GM23248 (cell line): ENCODE data around the gene ACE.

Source experiments
- EZH2 ChIP-seq: fragments of 200-600 bp; sonication (generic); IDR thresholded peaks from 2 replicates; pipeline ENCODE4 v1.6.1; 2018; ENCODE audit warnings: antibody characterized with exemption, mild to moderate bottlenecking; ENCODE audit not compliant: insufficient read depth, poor library complexity, severe bottlenecking
- EZH2phosphoT487 ChIP-seq: fragments of 200-600 bp; sonication (generic); IDR thresholded peaks from 2 replicates; pipeline ENCODE4 v1.6.1; 2018; ENCODE audit warnings: antibody characterized with exemption, moderate library complexity, mild to moderate bottlenecking, low read depth; ENCODE audit not compliant: insufficient read depth

DNA sequence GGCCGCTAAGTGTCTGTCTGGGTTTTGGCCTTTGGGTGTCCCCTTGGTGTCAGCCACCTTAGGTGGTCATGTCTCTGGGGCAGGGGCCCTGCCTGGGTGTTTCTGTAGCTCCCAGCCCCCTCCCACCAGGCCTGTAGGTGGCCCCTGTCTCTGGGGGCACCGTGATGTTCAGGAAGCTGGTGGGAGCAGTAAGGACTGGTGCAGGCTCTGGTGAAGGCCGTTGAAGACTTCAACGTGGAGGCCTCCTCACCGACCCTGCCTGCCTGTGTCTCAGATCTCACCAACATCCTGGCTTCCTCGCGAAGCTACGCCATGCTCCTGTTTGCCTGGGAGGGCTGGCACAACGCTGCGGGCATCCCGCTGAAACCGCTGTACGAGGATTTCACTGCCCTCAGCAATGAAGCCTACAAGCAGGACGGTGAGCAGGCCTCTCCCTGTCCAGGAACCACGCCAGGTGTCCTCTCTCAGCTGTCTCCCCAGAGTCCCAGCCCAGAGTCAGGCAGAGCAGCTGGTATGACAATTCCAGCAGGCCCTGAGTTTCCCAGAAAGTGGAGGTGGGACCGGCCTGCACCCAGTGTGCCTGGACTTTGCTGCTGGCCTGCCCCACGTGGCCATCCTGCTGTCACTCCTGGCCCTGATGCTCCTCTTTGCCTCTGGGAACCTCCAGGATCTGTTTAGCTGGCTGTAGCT is 2.8 kb downstream of the ACE start:
- TF ChIP-seq EZH2, result no peak
- no peak for TF ChIP-seq EZH2phosphoT487
